Mucosa of descending colon (tissue), 3 donors: ENCODE data around the gene FKBP3. TPM values are rescaled to one million over a fixed set of nuclear protein-coding genes. Genes with fewer than 3 reads are reported as not detected.

Experiments
- ATAC-seq: fragments of 200-7000 bp; cut with Tn5 transposase; one replicate; pipeline ENCODE4 v1.9.1; 2020; ENCODE audit warnings: mild to moderate bottlenecking, moderate library complexity
- DNase-seq, 3 donors: peaks; one replicate each; pipeline ENCODE4 v3.0.0-alpha.2; 2020
- H3K36me3 ChIP-seq: fragments of 200-600 bp; one replicate; pipeline ENCODE4 v1.8.0; 2021; ENCODE audit warnings: low read depth, mild to moderate bottlenecking
- H3K4me1 ChIP-seq: fragments of 200-600 bp; one replicate; pipeline ENCODE4 v1.8.0; 2021; ENCODE audit warnings: low read depth, mild to moderate bottlenecking
- H3K4me3 ChIP-seq: fragments of 200-600 bp; one replicate; pipeline ENCODE4 v1.8.0; 2021; ENCODE audit warnings: mild to moderate bottlenecking
- H3K9me3 ChIP-seq: fragments of 200-600 bp; one replicate; pipeline ENCODE4 v1.8.0; 2021; ENCODE audit warnings: mild to moderate bottlenecking
- CTCF ChIP-seq: fragments of 200-600 bp; IDR thresholded peaks from one replicate; pipeline ENCODE4 v1.8.0; 2022; ENCODE audit warnings: antibody characterized with exemption, mild to moderate bottlenecking
- intact Hi-C, 2 donors: fragments of 100-400 bp; cut with DNase I in 1 of 2; cut with micrococcal nuclease in 1 of 2; formaldehyde crosslinking; loops; one replicate each; pipeline versions ENCODE4 v1.11.0 to v1.11.1; 2022; cut with DNase I, micrococcal nuclease
- total RNA-seq, 3 donors: library from RNA; stranded (reverse); fragmentation: NEBNext Ultra II Directional in 2 of 3; extraction: Animal tissue kit (Norgen Biotek cat#: 25700) in 2 of 3; gene quantifications; one replicate each; pipeline versions ENCODE4 v1.2.1 to v1.2.4, GENCODE V29; 2021 to 2023
- donor health status: DM: no; HTN: no; CAD: no; lungs with moderate emphysema.
- donor health status: DM: no; HTN: no; CAD: no.
- donor health status: DM: no; HTN: yes; CAD: no.

The FKBP3 gene
- total RNA-seq, 3 donors from 2014 or later = 46.2 to 51.7 (median 46.2) TPM

GRCh38 chr14:45112896-45113781, 21.1 kb downstream of the FKBP3 start:
- Histone ChIP-seq H3K36me3 (peaks cover 8% of the 10 kb centered on the region), H3K9me3 (no peaks in the 10 kb centered on the region), H3K4me1 (no peaks in the 10 kb centered on the region), H3K4me3 (no peak overlapping the region)
- DNase-seq (no peak), ATAC-seq (peak; percentile 29)
- TF ChIP-seq CTCF = no peak
- intact Hi-C loops = no loop called here

- ATAC-seq (peak; percentile 84), DNase-seq (no peak)
- intact Hi-C loops = no loop called here
- Histone ChIP-seq H3K9me3 (no peaks in the 10 kb centered on the region), H3K36me3 (no peaks in the 10 kb centered on the region), H3K4me1 (peaks cover 9% of the 10 kb centered on the region), H3K4me3 (no peak overlapping the region)
- TF ChIP-seq CTCF = no peak
Measured at GRCh38 chr14:45104561-45104960, 29.7 kb downstream of the FKBP3 start.

GRCh38 chr14:45103806-45104205, 30.5 kb downstream of the FKBP3 start:
- no peak for DNase-seq
- Histone ChIP-seq H3K4me3 (no peak overlapping the region), H3K9me3 (no peaks in the 10 kb centered on the region), H3K36me3 (no peaks in the 10 kb centered on the region), H3K4me1 (peaks cover 9% of the 10 kb centered on the region)
- intact Hi-C loops = no loop called here
- no peak for TF ChIP-seq CTCF
- ATAC-seq = no peak

GRCh38 chr14:45096218-45096617, 38.1 kb downstream of the FKBP3 start:
- DNase-seq (no peak), ATAC-seq (no peak)
- no peaks in the 10 kb centered on the region for H3K4me1 ChIP-seq
- intact Hi-C loops = no loop called here
- TF ChIP-seq CTCF = no peak
- H3K9me3 ChIP-seq = no peaks in the 10 kb centered on the region
- peaks cover 5% of the 10 kb centered on the region for H3K36me3 ChIP-seq
- H3K4me3 ChIP-seq = no peak overlapping the region

GRCh38 chr14:45095143-45095542, 39.1 kb downstream of the FKBP3 start:
- no peak for ATAC-seq
- no peak for DNase-seq
- intact Hi-C loops = no loop called here
- Histone ChIP-seq H3K36me3 (peaks cover 5% of the 10 kb centered on the region), H3K4me1 (no peaks in the 10 kb centered on the region), H3K9me3 (no peaks in the 10 kb centered on the region), H3K4me3 (no peak overlapping the region)
- no peak for TF ChIP-seq CTCF
